Choroid plexus epithelial cell (primary cell): ENCODE data around the gene NLRP3.

ENCODE experiments used
- DNase-seq: peaks from one replicate; pipeline ENCODE4 v3.0.0-alpha.2; 2010; ENCODE audit warnings: low read depth
- H3K4me3 ChIP-seq: 2 replicates; pipeline ENCODE4 v1.5.1; 2011; ENCODE audit warnings: low read depth, mild to moderate bottlenecking, control low read depth, low read length, moderate library complexity
- CTCF ChIP-seq: conservative IDR thresholded peaks from 2 replicates; pipeline ENCODE4 v1.5.1; 2011; ENCODE audit warnings: low read depth, mild to moderate bottlenecking, control low read depth, inconsistent platforms, low read length, moderate library complexity

NLRP3 gene

GRCh38 chr1:247400685-247401084, 15.3 kb upstream of the NLRP3 start:
- no peak overlapping the region for H3K4me3 ChIP-seq
- no peak for TF ChIP-seq CTCF
- DNase-seq: no peak

DNA sequence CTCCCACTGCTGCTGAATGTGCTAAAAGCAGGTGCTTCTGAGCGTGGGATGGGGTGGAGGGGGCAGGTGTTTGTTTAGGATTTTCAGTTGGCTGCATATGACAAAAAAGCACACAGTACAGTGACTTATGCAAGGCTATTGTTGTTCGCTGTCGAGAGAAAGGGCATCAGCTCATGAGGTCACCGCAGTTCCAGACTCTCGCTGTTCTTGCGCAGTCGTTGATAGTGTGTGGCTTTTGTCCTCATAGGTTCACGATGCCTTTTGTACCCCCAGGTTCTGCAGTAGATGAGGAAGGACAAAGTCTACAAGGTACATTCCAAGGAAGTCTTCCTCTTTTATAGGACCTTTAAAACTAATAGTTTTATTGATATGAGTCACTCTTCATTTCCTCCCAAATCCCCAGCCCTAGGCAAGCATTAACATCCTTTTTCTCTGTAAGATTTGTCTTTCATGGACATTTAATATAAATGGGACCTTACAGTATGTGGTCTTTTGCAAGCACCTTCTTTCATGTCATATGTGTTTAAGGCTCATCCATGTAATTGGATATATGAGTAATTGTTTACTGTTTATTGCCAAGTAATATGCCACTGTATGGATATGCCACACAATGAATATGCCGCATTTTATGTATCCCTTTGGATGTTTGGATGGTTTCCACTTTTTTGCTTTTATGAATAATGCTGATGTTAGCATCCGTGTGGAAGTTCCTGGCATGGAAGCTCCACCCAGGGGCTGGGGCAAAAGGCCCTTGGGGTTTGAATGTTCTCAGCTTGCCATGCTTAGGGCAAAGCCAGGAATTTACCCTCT, 14.5 kb upstream of the NLRP3 start:
- TF ChIP-seq CTCF: no peak
- no peak overlapping the region for H3K4me3 ChIP-seq
- no peak for DNase-seq

DNA sequence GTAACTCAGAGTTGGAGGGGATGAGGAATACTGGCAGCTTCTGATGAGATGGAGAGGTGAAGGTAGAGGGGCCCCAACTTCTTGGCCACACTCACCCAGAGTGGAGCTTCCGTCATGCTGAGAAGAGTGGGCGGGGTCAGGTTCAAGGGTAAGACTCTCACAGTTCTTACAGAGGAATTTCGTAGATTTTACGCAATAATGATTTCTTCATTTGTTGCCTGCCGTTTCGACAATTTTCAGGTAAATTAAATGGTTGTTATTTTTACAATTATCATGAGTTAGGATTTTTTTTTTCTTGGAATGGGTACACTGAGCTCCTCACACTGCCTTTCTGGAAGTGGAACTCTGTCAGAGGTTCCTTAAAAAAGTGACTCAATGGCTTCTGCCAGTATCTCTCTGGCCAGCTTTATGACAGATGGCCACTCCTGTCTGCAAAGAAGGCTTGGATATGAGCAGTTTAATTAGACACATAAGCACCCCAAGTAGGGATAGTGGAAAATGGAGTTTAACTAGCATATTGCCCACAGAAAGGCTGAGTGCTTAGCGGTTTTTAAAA, 13.8 kb upstream of the NLRP3 start:
- no peak for DNase-seq
- no peak overlapping the region for H3K4me3 ChIP-seq
- no peak for TF ChIP-seq CTCF

DNA sequence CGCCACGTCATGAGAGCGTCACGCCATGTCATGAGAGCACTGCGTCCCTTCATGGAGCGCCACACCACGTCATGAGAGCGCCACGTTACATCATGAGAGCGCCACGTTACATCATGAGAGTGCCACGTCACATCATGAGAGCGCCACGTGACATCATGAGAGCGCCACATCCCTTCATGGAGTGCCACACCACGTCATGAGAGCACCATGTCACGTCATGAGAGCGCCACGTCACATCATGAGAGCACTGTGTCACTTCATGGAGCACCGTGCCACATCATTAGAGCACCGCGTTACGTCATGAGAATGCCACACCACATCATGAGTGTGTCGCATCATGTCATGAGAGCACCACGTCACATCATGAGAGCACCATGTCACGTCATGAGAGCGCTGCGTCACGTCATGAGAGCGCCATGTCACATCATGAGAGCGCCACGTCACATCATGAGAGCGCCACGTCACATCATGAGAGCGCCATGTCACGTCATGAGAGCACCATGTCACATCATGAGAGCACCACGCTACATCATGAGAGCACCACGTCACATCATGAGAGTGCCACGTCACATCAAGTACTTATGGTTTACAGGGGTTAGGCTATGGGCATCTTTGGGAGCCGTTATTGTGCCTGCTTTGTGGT, 9.8 kb upstream of the NLRP3 start:
- no peak overlapping the region for H3K4me3 ChIP-seq
- no peak for TF ChIP-seq CTCF
- DNase-seq: no peak

GRCh38 chr1:247407180-247407616, 8.8 kb upstream of the NLRP3 start:
- DNase-seq: no peak
- TF ChIP-seq CTCF: no peak
- no peak overlapping the region for H3K4me3 ChIP-seq

DNA sequence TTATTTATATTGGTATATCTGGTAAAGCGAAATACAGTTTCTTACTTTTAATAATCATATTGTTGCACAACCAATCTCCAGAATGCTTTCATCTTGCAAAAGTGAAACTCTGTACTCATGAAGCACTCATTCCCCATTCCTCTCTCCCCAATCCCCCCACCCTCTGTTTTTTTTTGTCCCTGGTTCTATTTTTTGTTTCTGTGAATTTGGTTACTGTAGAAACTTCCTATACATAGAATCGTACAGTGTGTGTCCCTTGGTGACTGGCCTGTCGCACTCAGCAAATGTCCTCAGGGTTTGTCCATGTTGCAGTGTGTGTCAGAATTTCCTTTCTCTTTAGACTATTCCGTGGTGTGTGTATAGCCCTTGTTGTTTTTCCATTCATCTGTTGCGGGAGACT, 7.9 kb upstream of the NLRP3 start:
- no peak for TF ChIP-seq CTCF

More for the DNA sequence above, 7.9 kb upstream of the NLRP3 start:
- H3K4me3 ChIP-seq: no peak overlapping the region
- no peak for DNase-seq
